RWPE2 (cell line): ENCODE measurements around the gene ATP6V1G2.
A peak's percentile ranks its signal among the peaks of the same experiment; 100 is the strongest.

Source experiments
- ATAC-seq: fragments of 200-7000 bp; cut with Tn5 transposase; 3 replicates; pipeline ENCODE4 v1.9.1; 2021; ENCODE audit warnings: low read depth
- DNase-seq: peaks from one replicate; pipeline ENCODE4 v3.0.0-alpha.2; 2020; ENCODE audit warnings: low spot score
- H3K27ac ChIP-seq: fragments of 450-650 bp; 2 replicates; pipeline ENCODE4 v1.5.1; 2017; ENCODE audit warnings: mild to moderate bottlenecking; ENCODE audit not compliant: poor library complexity, severe bottlenecking
- H3K27me3 ChIP-seq: fragments of 250-450 bp; sonication (Bioruptor Pico); 2 replicates; pipeline ENCODE4 v1.5.1; 2021; ENCODE audit warnings: mild to moderate bottlenecking, moderate library complexity; ENCODE audit not compliant: insufficient read depth, poor library complexity, severe bottlenecking
- H3K36me3 ChIP-seq: fragments of 250-450 bp; sonication (Bioruptor Pico); 2 replicates; pipeline ENCODE4 v1.5.1; 2020; ENCODE audit warnings: low read depth, mild to moderate bottlenecking, moderate library complexity
- H3K4me1 ChIP-seq: fragments of 250-450 bp; sonication (Bioruptor Pico); 2 replicates; pipeline ENCODE4 v1.5.1; 2021; ENCODE audit warnings: mild to moderate bottlenecking, moderate library complexity; ENCODE audit not compliant: insufficient read depth, poor library complexity, severe bottlenecking
- H3K4me3 ChIP-seq: fragments of 250-450 bp; sonication (Bioruptor Pico); 2 replicates; pipeline ENCODE4 v1.5.1; 2021; ENCODE audit warnings: mild to moderate bottlenecking, moderate library complexity; ENCODE audit not compliant: severe bottlenecking
- H3K9me3 ChIP-seq: fragments of 250-450 bp; sonication (Bioruptor Pico); 2 replicates; pipeline ENCODE4 v1.5.1; 2021; ENCODE audit warnings: mild to moderate bottlenecking, moderate library complexity; ENCODE audit not compliant: severe bottlenecking
- TF ChIP-seq, protein P1 (sequence below): fragments of 450-650 bp; IDR thresholded peaks from one replicate; pipeline ENCODE4 v1.5.1; 2017; ENCODE audit warnings: mild to moderate bottlenecking, moderate library complexity; ENCODE audit not compliant: poor library complexity, severe bottlenecking

ATP6V1G2 gene

GRCh38 chr6:31581434-31582229 is 35.2 kb upstream of the ATP6V1G2 start:
- no peaks in the 10 kb centered on the region for H3K36me3 ChIP-seq
- H3K9me3 ChIP-seq, result no peaks in the 10 kb centered on the region
- no peak overlapping the region for H3K27ac ChIP-seq
- no peak for ATAC-seq
- no peaks in the 10 kb centered on the region for H3K27me3 ChIP-seq
- H3K4me1 ChIP-seq, result peaks cover 12% of the 10 kb centered on the region
- no peak for DNase-seq
- H3K4me3 ChIP-seq, result peak overlapping the region; percentile 52
- TF ChIP-seq, protein P1, sequence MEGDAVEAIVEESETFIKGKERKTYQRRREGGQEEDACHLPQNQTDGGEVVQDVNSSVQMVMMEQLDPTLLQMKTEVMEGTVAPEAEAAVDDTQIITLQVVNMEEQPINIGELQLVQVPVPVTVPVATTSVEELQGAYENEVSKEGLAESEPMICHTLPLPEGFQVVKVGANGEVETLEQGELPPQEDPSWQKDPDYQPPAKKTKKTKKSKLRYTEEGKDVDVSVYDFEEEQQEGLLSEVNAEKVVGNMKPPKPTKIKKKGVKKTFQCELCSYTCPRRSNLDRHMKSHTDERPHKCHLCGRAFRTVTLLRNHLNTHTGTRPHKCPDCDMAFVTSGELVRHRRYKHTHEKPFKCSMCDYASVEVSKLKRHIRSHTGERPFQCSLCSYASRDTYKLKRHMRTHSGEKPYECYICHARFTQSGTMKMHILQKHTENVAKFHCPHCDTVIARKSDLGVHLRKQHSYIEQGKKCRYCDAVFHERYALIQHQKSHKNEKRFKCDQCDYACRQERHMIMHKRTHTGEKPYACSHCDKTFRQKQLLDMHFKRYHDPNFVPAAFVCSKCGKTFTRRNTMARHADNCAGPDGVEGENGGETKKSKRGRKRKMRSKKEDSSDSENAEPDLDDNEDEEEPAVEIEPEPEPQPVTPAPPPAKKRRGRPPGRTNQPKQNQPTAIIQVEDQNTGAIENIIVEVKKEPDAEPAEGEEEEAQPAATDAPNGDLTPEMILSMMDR, result no peak

GRCh38 chr6:31580807-31581433 is 34.5 kb upstream of the ATP6V1G2 start:
- Histone ChIP-seq H3K9me3 (no peaks in the 10 kb centered on the region), H3K4me3 (peak overlapping the region; percentile 52), H3K4me1 (peaks cover 12% of the 10 kb centered on the region), H3K27ac (no peak overlapping the region), H3K27me3 (no peaks in the 10 kb centered on the region), H3K36me3 (no peaks in the 10 kb centered on the region)
- no peak for DNase-seq
- peak; percentile 84 for ATAC-seq
- TF ChIP-seq, protein P1, result peak; percentile 98

DNA sequence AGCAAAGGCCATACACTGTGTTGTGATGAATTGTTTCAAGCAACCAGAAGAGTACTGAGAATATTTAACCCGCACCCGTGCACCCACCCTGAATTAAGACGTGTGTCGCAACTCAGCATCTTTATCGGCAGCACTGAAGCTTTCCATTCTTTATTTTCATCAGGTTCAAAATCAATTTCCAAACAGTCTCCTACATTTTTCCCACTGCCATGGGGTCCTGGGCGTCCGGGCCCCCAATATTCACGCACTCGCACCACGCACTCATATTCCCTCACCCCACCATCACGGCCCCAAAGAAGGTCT is 34.0 kb upstream of the ATP6V1G2 start:
- H3K4me3 ChIP-seq, result peak overlapping the region; percentile 52
- peaks cover 12% of the 10 kb centered on the region for H3K4me1 ChIP-seq
- ATAC-seq (no peak), DNase-seq (no peak)
- TF ChIP-seq, protein P1, result no peak
- H3K36me3 ChIP-seq, result no peaks in the 10 kb centered on the region
- H3K27ac ChIP-seq, result no peak overlapping the region
- H3K9me3 ChIP-seq, result no peaks in the 10 kb centered on the region
- no peaks in the 10 kb centered on the region for H3K27me3 ChIP-seq

DNA sequence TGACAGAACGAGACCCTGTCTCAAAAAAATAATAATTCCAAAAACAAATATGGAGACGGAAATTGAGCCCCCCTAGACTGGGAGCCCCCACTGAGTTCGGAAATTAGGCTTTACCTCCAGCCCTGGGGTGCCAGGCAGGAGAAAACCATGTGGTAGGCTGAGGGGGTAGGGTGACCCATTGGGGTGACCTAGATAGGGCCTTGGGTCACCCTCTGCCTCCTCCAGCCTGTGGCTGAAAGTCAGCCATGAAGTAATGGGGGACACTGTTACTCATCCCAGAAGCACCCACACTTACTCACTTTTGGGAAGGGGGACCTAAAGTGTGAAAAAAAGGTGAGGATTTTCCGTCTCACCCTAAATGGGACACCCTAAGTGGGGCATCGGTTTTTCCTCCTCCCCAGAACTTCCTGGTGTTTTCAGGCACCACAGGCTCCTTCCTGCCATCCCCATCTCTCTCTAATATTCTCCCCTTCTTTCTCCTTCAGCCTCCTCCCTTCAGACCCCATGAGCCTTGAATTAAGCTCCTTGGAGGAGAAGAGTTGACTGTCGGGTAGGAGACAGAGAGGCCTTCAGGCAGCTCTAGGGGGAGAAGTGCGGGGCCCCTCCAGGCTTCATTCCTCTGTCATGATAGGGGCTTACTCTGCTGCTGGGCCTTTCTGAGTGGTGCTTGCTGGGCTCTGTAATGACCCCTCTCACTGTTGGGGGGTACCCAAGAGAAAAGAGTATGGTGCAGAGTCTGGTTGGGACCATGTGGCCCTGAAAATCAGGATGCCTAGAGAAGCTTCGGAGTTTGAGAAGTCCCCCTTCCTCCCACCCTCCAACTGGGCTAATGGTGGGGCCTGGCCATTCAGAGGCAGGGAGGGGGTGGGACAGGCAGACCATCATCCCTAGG is 33.4 kb upstream of the ATP6V1G2 start:
- TF ChIP-seq, protein P1, result no peak
- Histone ChIP-seq H3K4me3 (no peak overlapping the region), H3K27me3 (no peaks in the 10 kb centered on the region), H3K9me3 (no peaks in the 10 kb centered on the region), H3K4me1 (peaks cover 12% of the 10 kb centered on the region), H3K27ac (no peak overlapping the region), H3K36me3 (no peaks in the 10 kb centered on the region)
- no peak for DNase-seq
- ATAC-seq, result no peak
